CD4-positive, alpha-beta T cell treated with Interferon gamma for 1 hour (primary cell): ENCODE results near the gene CYFIP2.

Experiments used
- DNase-seq: peaks from one replicate; pipeline ENCODE4 v3.0.0-alpha.2; 2020

CYFIP2 gene

DNA sequence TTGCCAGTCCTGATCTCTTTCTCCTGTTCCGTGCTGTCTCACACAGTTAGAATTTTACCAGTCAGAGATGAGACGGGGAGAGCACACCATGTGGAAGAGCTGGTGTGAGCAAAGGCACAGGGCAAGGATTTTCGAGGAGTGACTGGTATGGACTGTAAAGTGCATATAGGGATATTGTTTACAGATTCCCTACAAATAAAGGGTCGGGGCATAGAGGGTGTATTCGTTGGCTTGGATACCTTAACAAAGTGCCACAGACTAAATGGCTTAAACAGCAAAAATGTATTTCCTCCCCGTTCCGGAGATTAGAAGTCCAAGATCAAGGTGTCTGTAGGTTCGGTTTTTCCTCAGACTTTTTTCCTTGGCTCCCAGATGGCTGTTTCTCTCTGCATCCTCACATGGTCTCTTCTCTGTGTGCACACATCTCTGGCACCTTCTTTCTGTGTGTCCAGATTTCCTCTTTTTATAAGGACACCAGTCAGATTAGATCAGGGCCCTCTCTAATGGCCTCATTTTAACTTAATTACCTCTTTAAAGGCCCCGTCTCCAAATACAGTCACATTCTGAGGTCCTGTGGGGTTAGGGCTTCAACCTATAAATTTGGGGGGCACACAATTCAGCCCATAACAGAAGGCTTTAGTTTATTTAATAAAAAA is 23.4 kb downstream of the CYFIP2 start:
- DNase-seq, result no peak

DNA sequence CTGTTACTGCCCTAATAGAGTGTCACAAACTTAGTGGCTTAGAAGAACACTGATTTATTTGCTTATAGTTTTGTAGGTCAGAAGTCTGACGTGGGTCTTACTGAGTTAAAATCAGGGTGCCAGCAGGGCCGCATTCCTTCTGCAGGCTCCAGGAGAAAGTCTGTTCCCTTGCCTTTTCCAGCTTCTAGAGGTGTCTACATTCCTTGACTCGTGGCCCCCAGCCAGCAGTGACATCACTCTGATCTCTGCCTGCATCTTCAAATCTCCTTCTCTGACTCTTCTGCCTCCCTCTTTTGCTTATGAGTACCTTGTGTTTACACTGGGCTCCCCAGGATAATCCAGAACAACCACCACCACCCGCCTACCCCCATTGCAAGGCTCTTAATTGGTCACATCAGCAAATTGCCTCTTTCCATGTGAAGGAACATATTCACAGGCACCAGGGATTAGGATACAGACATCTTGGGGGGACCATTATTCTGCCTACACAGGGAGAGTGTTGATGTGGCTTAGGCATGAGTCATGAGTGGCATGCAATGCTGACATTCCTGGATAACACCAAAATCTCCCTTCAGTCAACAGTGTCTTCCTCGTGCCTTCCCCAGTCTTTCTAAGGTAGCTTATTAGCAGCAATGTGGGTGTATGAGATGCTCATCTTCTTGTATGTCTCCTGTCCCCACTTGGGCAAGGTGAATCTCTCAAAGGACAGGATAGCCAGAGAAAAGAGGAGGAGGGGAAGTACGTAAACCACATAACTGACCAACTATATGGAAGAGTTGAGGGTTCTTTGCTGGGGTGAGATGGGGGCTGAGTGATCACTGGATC is 24.4 kb downstream of the CYFIP2 start:
- no peak for DNase-seq

DNA sequence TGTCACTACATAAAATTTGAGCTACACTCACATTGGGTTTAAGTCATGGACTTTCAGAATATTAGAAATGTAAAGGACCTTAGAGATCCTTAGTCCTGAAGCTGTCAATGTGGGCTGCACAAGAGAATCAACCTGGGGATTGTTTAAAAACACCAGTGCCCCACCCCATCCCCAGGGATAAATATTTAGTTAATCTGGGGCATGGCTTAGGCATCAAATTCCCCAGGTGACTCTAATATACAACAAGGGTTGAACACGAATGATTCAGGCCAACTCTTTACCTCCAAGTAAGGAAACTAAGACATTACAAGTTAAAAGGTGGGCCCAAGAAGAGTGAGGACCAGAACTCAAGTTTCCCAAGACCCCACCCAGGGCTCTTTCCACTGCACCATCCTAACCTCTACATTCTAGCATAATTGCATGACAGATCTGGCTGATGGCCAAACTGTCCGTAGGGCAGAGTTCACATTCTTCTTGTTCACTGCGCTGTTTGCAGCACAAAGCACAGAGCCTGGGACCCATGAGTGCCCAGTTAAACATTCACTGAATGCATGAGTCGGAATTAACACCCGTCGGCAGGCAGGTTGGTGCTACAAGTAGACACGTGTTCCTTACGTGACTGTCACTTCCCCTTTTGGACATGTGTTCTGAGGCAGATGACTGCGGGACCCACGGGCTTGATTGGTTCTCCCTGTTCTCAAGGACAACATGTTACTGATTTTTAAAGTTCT is 25.2 kb downstream of the CYFIP2 start:
- DNase-seq, result peak; percentile 58

DNA sequence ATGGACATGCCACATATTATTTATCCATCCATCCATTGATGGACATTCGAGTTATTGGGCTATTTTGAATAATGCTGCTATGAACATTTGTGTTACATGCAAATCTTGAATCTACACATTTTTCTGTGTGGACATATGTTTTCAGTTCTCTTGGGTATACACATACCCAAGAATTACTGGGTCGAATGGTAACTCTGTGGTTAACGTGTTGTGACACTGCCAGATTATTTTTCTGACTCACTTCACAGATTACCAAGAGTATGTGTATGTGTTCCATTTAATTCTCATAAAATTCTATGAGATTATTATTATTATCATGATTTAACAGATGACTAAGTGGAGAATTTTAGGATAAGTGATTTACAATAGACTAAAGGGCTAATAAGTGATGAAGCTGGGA is 26.7 kb downstream of the CYFIP2 start:
- DNase-seq, result no peak

DNA sequence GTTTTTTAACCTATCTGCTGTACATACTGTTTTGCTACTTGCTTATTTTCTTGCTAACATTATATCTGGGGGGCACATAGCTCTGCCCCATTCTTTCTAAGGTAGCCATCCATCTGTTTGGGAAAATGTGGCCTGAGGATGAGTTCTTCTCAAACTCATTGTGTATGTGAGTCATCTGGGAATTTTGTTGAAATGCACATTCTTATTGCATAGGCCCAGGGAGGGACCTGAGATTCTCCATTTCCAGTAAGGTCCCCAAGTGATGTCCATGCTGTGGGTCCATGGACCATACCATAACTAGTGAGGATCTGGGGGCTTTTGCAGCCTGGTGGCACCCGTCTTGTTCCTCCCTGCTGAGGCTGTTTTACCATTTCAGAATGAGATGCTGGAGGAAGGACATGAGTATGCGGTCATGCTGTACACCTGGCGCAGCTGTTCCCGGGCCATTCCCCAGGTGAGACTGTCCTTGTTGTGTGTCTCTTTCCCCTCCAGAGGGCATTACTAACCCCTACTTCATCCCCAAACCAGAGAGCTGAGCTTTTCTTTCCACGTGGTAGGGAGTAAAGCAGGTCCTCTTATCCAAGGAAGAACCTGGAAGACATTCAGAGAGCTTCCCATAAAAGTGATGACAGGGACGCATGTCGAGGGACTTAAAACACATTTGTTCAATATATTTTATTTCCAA is 28.6 kb downstream of the CYFIP2 start:
- DNase-seq, result no peak

DNA sequence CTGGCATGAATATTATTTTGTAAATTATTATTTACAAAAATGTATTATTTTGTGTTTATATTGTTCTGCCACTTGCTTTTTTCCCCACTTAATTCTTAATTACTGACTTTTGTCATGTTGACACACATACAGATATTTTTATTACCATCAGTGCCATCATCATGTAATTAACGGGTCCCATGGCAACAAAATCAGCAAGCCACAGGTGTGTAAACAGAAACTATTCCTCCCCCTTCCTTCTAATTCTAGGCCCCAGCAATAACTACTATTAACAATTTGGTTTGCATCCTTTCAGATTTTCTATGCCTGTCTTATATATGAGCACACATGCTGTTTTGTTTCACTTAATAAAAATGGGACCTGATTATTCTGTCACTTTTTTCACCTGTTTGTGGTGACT is 29.3 kb downstream of the CYFIP2 start:
- no peak for DNase-seq

DNA sequence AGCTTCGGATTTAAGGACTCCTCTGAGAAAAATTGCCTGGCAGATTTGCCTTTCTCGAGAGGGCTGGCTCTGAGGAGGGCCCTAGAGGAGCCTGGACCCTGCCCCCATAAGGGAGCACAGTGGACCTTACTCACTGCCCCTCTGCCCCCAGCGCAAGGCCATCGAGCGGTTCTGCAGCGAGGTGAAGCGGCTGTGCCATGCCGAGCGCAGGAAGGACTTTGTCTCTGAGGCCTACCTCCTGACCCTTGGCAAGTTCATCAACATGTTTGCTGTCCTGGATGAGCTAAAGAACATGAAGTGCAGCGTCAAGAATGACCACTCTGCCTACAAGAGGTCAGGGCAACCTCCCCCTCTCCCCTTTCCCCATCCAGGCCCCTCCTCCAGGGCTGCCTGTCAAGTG is 34.6 kb downstream of the CYFIP2 start:
- DNase-seq, result no peak

DNA sequence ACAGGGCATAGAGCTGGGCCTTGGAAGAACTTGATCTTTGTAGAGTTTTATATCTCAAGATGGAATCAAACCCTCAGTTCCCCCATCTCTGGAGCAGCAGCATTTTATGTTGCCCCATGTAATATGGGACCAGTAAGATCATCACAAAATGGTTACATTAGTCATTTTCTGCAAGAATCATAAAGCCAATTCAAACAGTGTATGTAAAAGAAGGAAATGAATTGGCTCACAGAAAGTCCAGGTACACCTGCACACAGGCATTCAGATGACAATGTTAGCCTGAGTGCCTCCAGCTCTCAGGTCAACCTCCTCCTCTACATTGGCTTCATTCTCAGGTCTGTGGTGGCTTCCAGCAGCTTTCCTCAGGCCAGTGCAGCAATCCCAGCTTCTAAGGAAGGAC is 35.1 kb downstream of the CYFIP2 start:
- no peak for DNase-seq

DNA sequence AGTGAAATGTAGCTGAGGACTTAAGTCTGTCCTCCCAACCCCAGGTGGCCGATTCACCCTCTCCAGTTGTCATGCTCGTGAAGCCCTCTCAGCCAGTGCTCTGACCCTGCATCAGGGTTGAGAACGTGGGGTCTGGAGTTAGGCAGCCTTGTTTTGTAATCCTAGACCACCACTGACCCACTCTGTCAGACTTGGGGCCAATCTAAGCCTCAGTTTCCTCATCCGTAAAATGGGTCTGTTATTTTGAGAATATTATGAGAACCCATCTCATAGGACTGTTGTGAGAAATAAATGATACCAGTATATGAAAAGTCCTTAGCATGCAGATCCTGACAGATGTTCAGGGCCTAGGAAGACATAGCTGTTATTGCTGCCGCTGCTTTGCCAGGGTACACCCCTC is 37.1 kb downstream of the CYFIP2 start:
- DNase-seq, result no peak

DNA sequence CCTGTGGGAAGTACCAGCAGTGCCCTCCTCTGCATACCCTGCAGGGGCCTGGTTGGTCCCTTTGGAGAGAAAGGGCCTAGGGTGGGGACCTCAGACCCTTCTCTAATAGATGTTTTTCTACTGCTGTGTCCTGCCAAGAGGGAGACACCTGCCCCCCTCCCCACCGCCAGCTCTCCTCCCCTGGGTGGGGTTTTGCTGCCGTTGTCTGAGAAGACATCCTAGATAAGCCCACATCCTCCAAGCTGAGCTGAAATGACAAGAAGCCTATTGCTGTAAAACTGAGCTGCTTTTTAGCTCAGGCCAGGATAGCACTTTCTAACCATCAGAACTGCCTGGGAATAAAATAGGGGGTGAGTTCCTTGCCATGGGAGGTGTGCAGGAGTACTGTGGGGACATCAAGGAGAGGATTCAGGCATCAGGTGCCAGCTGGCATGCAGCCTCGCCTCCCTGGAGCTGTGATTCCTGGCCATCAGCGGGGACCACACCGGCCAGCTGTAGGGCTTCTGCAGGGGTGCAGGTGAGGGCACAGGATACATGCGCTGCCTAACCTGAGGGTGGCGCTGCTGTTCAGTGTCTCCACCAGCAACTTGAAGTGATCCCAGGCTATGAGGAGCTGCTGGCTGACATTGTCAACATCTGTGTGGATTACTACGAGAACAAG is 37.9 kb downstream of the CYFIP2 start:
- DNase-seq, result peak; percentile 38

DNA sequence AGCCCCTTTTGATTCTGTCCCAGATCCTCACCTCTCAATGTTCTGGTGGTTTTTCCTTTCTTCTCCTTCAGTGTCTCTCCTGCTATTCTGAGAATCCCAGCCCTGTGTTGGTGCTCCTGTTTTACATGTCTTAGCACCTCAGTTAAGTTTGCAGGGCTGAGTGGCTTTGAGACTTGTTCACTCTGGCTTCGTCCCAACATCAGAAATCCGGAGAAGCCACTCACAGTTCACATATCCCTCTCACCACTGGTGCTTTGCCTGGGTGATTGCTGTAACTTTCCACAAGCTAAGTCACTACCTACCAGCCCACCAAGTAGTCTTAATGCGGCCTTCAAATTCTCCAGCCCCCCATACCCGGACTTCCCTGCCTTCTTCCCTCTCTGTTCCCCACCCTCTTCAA is 40.2 kb downstream of the CYFIP2 start:
- DNase-seq, result no peak

DNA sequence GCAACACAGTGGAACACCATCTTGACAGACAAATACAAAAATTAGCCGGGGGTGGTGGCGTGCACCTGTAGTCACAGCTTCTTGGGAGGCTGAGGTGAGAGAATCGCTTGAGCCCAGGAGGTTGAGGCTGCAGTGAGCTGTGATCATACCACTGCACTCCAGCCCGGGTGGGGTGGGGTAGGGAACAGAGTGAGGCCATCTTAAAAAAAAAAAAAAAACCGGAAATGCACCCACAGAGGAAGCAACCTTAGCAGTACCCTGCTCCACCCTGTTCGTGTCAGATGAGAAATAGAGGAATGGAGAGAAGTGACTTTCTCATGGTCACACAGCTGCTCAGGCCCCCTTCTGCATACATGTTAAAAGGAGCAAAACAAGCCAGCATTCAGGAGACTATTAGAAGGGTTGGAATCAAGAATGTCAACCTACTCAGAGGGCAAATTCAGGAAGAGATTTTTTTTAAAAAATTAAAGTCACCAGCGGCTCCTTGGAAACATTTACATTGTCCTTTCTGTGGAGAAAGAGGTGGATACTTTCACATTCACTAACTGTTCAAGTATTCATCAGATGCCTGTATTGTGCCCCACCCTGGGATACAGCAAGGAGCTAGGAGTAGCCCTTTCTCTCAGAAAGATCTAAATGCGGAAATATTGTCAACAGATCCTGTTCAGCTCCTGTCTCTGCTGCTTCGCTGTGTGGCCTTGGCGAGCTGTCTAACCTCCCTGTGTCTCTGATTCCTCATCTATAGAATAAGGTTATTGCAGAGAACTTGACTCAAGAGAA is 41.0 kb downstream of the CYFIP2 start:
- DNase-seq, result peak; percentile 22

DNA sequence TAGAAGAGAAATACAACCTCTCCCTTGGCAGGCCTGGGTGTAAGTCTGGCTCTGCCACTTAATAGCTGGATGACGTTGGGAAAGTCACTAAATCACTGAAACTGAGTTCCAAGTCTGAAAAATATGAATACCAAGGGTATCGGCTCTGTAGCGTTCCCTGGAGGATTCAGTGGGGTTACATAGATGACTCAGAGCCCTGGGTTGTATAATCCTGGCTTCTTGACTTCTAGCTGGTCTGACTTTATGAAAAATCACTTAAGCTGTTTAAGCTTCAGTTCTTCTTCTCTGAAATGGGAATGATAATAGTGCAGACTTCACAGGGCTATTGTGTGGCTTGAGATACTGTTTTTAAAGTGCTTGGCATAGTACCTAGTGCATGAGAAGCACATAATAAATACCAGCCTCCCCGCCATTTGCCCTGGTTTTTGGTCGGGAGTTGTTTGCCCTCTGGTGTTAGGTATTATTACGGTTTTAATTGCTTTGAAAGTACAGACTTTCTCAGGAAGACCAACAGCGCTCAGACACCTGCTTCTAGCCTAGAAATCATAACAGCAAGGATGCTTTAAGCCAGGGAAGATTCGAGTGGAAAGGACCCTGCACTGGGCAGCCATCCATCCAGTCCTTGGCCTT is 43.0 kb downstream of the CYFIP2 start:
- DNase-seq, result no peak

DNA sequence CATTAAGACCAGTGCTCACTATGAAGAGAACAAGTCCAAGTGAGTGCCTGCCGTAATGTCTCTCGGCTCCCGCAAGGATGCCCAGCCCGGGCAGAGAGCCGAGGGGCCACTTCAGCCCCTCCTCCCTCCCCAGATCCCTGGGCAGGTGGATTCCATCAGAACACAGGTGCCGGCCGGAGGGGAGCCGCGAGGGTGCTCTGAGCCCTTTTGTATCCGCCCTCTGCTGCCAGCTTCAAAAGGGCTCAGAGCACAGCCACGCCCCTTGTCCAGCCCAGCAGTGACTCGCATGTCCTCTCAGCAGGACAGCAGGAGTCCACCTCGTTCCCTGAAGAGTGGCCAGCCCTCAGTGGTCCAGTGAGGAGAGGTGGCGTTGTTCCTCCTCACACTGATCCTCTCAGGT is 43.9 kb downstream of the CYFIP2 start:
- no peak for DNase-seq

DNA sequence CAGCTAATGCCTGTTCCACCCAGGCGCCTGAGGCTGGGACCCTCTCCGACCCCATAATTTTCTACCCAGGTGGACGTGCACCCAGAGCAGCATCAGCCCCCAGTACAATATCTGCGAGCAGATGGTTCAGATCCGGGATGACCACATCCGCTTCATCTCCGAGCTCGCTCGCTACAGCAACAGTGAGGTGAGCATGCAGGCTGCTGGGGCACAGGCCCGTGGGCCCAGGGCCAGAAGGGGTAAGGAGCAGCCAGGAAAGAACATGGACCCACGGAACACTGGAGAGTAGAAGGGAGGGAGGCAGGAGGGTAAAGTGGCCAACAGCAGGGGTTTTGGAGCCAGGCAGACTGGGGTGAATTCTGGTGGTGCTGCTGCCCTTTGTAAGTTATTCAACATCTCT is 45.7 kb downstream of the CYFIP2 start:
- no peak for DNase-seq

DNA sequence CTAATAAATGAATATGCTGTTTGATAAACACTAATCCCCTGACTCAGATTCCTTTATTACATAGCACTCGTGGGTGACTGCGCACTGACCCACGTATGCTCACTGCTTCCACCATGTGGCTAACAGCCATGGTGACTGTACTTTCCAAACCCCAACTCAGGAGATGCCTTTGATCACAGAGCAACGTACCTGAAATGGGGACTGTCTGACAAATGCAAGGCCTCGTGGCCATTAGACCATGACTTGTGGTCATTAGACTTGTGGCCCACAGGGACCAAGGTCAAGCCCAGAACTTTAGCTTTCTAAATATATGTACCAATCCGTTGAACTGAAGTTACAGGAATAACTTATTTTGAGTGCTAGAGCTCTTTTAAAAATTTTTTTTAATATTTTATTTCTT is 46.6 kb downstream of the CYFIP2 start:
- DNase-seq, result peak; percentile 70

DNA sequence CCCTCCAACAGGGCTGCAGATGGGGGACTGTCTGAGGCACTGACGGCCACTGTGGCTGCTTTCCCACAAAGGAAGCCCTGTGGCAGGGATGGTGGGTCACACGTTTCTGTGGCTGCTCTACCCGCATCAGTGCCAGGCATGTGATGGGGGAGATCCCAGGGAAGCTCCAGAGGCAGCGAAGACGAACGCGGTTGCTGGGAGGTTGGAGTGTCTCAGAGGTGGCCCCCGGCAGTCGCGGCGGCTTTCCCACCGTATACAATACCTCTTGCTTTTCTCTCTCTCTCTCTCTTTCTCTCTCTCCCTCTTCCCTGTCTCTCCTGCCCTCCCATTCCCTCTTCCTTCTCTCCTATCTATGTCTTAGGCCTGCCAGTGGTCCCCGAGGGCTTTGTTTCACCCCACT is 56.7 kb downstream of the CYFIP2 start:
- no peak for DNase-seq

DNA sequence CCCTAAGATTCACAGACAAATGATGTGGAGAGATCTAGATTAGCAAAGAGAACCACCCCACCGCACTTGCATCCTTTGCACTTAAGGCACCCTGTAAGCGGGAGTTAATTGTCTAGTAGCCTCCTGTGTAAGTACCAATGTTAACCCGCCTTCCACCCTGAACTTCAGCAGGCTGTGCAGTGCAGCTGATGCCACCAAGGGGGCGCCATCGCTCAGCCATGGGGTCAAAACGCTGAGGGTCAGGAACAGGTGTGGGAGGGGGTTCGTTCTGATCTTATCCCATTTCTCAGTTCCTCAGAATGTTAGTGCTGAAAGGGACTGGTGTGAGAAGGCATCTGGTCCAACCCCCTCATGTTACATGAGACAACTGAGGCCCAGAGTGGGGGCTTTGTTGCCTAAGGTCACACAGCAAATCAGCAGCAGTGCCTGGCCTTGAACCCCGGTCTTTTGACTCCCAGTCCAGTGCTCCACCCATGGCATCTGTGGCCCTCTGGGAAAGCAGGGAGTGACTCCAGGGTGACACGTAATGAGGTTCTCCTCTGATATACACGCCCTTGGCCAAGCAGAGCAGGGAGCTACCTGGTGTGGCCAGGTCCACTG is 57.3 kb downstream of the CYFIP2 start:
- no peak for DNase-seq

DNA sequence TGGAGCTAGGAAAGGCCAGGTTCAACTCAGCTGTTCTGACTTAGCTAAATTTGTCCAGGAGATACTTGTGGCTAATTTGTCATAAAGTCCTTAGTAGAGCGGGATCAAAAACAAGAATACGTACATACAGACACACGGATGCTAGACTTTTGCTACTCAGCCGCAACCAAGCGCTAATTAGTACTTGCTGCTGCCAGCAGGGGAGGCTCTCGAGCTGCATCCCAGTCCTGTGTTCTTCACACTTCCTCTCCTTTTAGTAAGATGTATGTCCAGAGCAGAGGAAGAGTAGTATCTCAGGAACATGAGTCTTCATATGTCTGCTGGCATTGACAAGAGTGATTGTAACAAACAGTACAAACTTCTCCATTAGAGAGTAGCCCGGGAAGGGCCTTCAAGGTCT is 58.3 kb downstream of the CYFIP2 start:
- no peak for DNase-seq

DNA sequence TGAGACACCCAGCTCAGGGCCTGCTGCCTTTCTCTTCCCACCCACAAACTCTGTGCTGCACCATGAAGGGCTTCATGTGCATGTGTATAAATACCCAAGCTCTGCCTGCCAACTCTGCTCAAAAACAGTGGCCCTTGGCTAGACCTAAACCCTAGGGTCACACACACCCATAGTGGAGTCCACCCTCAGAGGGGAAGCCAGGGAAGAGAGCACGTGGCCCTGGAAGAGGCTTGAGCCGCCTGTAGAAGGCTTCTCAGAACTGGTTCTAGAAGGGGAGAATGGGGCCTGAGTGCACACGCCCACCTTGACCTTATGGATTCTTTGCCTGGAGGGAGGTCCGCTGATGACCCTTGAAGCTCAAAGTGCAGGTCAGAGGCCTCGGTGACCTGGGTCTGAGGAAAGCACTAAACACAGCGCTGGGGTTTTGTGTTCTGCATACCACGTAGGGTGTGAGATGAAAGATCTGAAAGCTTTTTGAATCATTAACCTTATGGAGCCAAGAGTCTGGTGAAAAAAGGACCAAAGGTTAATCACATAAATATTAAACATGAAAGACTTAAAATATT is 60.6 kb downstream of the CYFIP2 start:
- no peak for DNase-seq

DNA sequence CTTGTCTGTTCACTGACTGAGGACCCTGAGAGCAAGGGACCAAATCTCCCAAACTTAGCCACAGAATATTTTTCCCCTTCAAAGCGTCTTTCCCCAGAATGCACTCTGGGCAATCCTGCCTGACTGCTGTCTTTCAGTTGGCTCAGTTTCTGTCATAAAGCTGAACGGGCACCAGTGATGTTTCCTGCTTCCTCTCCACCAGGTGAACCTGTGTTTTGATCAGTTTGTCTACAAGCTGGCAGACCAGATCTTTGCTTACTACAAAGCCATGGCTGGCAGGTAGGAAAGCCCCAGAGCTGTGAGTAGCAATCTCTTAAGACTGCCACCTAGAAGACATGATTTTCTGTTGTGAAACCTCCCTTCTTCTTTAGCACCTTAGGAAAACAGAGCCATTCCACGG is 61.8 kb downstream of the CYFIP2 start:
- DNase-seq, result peak; percentile 21
